ENCODE data around the gene CHMP5.
"Not testable (repeated sequence)": the region's sequence is repeated elsewhere in the genome, so short reads cannot be mapped to it uniquely, and the experiment has no call there.

CHMP5 gene

GRCh38 chr9:33285502-33285901, 20.7 kb downstream of the CHMP5 start:
- DNase-seq = no peak

GRCh38 chr9:33287087-33287490, 22.2 kb downstream of the CHMP5 start:
- peak; percentile 60 for DNase-seq

GRCh38 chr9:33288235-33288634, 23.4 kb downstream of the CHMP5 start:
- no peak for DNase-seq

GRCh38 chr9:33288828-33289483, 24.1 kb downstream of the CHMP5 start:
- no peak for DNase-seq

GRCh38 chr9:33289496-33289895, 24.6 kb downstream of the CHMP5 start:
- DNase-seq = peak; percentile 19

GRCh38 chr9:33289936-33290246, 25.0 kb downstream of the CHMP5 start:
- DNase-seq = no peak

- peak; percentile 99 for DNase-seq
Observed at GRCh38 chr9:33290247-33291030, 25.6 kb downstream of the CHMP5 start, which contains the start of gene NFX1. TSS of gene NFX1 (plus strand) at chr9:33290516. CDS start at chr9:33290573, 57 bp downstream.

- no peak for DNase-seq
Observed at GRCh38 chr9:33291031-33291397, 26.2 kb downstream of the CHMP5 start.

- no peak for DNase-seq
Observed at GRCh38 chr9:33291901-33292300, 27.1 kb downstream of the CHMP5 start.

- DNase-seq = no peak
Observed at GRCh38 chr9:33293782-33294181, 28.9 kb downstream of the CHMP5 start.

- DNase-seq = no peak
Observed at GRCh38 chr9:33294670-33295432, 30.0 kb downstream of the CHMP5 start.

GRCh38 chr9:33295571-33295970, 30.7 kb downstream of the CHMP5 start:
- no peak for DNase-seq

GRCh38 chr9:33297432-33297831, 32.6 kb downstream of the CHMP5 start:
- DNase-seq = peak; percentile 72

- DNase-seq = no peak
Observed at GRCh38 chr9:33300546-33300945, 35.7 kb downstream of the CHMP5 start.

GRCh38 chr9:33304362-33304761, 39.5 kb downstream of the CHMP5 start:
- no peak for DNase-seq

- DNase-seq = no peak
Observed at GRCh38 chr9:33306037-33306436, 41.2 kb downstream of the CHMP5 start.

GRCh38 chr9:33307067-33307466, 42.2 kb downstream of the CHMP5 start:
- DNase-seq = no peak

- DNase-seq = no peak
Observed at GRCh38 chr9:33309903-33310302, 45.1 kb downstream of the CHMP5 start.

GRCh38 chr9:33310748-33311147, 45.9 kb downstream of the CHMP5 start:
- DNase-seq = no peak

- DNase-seq = no peak
Observed at GRCh38 chr9:33311953-33312352, 47.1 kb downstream of the CHMP5 start.

GRCh38 chr9:33315371-33315770, 50.5 kb downstream of the CHMP5 start:
- DNase-seq = no peak

- DNase-seq = not testable (repeated sequence)
Observed at GRCh38 chr9:33317136-33317535, 52.3 kb downstream of the CHMP5 start.

GRCh38 chr9:33318225-33318624, 53.4 kb downstream of the CHMP5 start:
- no peak for DNase-seq

- DNase-seq = no peak
Observed at GRCh38 chr9:33318781-33319180, 53.9 kb downstream of the CHMP5 start.
